ENCODE results near the gene VCP.
"Not testable (repeated sequence)": the region's sequence is repeated elsewhere in the genome, so short reads cannot be mapped to it uniquely, and the experiment has no call there.

The VCP gene

DNA sequence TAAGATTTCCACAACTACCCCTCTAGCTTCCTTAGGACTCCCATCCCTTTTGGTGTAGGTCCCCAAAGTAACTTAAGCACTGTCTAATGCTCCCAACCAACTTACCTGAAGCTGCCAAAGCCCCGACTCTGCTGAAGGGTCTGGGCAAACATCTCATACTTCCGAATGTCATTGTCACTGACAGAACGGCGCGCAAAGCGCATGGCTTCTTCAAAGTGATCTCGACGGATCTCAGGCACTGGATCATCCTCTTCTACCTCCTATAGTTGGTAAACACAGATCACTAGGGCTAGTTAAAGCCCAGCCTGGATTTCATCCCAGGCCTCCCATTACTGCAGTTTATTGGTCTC lies 15.2 kb downstream of the VCP start:
- FAIRE-seq: no peak

DNA sequence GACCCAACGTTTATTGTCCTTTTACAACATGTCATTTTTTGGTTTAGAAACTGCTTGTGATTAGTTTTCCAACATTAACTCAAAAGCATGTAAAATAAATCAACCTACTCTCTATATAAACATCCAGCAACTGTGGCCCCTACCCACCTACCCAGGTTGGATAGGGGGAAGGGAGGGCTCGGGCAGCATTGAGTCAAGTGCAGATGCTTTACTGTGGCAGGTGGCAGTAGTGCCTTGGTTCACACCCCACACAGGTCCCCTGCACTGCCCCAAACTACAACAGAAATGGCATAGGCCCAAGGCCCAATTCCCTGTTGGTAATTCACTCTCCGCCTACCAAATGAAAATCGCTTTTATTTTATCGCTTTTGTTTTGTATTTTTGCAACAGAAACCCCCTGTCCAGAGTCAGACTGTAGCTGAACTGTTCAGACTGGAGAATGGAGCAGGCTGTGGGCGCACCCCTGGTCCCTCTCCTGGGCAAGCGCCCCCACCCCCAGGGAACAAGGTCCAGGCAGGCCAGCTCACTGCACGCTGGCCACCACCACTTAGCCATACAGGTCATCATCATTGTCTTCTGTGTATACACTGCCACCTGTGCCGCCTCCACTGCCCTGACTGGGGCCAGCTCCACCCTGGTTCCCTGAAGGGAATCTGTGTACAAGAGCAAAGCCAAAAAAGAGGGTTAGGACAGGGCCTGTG lies 15.7 kb downstream of the VCP start:
- FAIRE-seq: no peak

DNA sequence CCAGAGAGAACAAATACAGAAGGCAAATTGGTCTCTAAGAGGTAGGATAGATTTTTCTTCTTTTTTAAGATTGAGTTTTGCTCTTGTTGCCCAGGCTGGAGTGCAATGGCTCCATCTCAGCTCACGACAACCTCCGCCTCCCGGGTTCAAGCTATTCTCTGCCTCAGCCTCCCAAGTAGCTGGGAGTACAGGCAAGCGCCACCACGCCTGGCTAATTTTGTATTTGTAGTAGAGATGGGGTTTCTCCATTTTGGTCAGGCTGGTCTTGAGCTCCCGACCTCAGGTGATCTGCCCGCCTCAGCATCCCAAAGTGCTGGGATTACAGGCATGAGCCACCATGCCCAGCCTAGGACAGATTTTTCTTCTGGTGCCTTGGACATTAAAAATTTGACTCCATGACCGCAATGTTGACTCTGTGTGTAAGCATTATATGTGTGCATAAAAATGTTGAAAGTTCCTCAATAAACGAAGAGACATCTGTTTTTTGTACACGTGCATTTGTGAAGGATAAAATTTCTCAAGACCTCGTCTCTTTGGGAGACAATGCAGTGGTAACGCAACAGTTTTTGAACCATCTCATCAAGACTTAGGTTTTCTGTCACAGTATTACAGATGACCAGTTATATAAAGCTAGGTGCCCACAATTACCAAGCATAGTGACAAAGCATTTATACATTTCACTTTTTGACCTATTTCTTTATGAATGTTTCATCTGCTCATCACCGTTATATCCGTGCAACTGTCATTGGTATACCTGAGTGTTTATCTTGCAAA lies 17.4 kb downstream of the VCP start:
- no peak for FAIRE-seq

DNA sequence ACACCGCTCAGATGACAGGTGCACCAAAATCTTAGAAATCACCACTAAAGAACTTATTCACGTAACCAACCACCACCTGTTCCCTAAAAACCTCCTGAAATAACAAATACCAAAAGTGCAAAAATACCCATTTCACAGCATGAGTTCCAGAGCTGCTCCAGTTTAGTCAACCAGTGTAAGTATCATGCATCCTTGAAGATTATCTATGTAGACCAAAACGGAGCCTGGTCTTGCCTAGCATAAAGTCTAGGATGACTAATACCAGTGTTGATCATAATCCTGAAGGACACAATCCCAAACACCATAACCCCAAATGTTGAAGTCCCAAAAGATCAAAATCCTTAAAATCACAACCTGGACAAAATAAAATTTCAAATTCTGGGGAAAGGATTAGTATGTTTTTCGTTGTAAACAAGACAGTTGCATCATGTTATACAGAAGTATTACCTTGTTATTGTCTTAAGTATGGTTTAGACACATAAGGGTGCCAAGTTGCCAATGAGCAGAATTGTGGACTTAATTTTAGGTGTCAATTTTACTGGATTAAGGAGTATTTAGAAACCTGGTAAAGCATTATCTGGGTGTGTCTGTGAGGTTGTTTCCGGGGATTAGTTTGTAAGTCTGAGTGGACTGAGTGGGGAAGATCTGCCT lies 18.1 kb downstream of the VCP start:
- no peak for FAIRE-seq

DNA sequence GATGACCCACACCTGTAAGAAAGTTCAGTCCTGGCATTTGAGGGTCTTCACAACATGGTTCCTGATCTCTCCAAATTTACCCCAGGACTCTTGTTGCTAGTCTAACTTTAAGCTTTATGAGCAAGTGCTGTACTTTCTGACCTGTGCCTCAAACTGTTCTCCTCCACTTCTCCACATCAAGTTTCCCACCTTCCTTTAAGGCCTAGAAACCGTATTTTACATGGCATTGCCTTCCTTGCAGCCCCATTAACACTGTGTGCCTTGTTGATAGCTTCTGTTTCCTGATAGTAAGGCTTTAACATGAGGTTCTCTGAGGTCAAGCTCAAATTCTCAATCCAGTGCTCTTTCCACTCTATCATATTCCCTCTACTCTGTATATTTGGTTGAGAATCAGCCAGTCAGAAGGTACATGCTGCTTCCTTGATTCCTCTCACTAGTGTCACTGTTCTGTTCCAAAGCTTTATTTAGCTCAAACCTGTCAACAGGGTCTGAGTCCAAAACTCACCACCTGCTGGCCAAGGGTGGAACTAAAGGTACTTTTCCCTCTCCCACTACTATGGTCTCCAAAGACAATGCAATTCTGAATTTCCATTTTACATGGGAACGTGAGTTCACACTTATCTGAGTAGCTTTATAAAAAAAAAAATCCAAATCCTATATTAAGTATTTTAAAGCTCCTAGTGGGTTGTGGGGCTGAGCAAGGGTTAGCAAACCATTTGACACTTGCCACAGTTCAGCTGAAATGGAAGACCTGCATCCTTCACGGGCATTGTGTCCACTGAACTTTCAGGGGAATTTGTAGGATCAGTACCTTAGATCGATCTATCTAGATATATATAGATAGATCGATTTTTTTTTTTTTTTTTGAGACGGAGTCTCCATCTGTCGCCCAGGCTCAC lies 21.1 kb downstream of the VCP start:
- no peak for FAIRE-seq

DNA sequence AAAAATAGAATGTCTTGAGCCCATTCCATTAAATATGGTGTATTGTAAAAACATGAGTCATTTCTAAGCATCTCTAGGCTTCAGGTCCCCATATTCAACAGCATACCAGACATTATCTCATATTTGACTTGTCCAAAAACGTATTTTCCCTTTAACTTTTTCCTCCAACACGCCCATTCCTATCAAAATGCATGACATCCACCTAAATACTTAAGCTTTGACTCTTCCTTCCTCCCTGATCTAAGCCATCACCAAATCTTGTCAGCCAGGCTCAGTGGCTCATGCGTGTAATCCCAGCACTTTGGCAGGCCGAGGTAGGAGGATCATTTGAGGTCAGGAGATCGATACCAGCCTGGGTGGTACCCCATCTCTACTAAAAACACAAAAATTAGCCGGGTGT lies 23.9 kb downstream of the VCP start:
- FAIRE-seq: no peak

DNA sequence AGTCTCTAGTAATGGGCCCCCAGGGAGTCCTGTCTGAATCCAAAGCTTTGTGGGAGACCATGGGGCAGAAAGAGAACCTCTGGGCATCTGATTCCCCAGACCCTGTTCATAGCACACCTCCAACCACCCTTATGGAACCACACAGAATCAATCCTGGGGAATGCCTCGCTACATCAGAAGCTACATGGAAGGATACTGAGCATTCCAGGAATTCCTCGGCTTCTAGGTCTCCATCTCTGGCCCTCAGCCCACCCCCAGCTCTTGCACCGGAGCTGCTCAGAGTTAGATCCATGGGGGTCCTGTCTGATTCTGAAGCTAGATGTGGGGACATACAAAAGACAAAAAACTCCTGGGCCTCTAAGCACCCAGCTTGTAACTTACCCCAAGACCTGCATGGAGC lies 28.4 kb downstream of the VCP start:
- no peak for FAIRE-seq

DNA sequence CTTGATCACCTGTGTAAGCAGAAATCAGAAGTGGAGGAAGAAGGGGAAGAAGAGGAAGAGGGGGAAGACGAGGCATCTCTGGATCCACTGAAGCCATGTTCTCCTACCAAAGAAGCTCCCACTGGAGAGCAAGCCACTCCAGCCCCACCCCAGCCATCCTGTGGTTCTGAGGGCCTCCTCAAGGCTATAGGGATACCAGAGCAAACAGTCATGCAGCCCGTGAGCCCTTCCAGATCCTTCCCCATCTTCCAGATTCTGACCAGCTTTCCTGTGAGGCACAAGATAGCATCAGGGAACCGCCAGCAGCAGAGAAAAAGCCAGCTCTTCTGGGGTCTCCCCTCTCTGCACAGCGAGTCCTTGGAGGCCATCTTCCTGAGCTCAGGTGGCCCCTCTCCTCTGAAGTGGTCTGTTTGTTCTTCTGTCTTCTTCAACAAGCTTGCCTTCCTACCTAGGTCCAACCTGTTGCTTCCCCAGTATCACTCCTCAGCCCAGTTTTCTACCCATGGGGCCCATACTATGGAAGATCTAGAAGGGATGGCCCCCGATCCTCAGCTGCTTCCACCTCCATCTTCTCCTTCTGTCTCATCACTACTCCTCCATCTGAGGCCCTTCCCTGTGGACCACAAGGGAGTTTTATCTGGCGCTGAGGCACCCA lies 29.4 kb downstream of the VCP start:
- FAIRE-seq: no peak

DNA sequence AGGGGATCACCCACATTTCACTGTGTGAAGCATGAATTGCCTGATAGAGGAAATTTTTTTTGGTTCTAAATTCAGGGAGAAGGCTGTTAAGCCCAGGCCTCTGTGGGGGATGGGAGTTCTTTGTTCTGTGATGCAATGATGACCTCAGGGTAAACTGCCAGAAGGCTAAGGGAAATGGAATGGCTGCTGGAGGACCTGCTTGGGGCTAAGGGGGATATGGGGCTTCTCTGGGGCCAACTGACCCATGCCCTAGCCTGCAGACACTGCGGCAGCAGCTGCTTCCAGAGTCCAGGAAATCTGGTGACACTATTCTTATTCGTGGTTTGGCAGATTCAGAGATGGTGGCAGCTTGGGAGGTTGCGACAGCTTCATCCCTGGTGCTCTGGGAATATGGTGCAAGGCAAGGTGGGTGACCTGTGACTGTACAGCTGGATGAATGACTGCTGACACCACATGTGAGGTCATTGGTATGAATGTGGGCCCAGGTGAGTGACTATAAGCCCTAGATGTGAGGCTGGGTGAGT lies 30.3 kb downstream of the VCP start:
- FAIRE-seq: no peak

DNA sequence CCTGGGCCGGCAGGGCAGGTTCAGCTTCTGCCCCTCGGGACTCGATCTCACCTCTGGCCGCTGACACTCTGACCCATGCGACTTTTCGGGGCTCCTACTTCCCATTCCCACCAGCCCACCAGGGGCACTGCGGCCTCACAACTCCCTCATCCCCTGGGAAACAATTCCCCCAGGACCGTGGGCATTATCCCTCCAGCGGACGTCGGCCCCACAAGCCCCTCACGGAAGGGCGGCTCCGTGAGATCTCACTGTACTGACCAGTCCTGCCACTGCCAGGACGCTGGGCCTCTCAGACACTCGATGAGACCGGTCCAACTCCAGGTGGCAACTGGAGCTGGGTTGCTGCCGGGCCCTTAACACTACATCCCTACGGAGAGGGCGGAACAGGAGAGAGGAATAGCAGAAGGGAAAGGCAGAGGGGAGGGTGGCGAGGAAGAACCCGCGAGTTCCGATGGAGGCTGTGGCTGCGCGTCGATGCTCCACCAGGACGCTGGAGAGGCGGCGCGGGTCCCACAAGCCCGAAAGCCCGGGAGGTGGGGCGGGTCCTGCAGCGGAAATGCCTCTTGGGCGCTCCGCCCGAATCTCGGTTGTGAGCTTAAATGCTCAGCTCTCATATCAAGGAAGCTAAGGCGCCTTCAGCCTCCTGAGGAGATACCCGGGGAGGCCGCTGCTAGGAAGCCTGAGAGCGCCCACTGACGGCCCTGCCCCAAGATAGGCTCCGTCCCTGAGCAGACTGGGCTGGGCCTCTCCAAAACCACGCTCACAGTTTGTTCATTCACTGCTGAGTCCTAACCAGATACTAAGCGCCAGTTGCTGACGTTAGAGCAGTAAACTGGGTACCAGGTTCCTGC lies 36.3 kb downstream of the VCP start:
- FAIRE-seq: no peak

DNA sequence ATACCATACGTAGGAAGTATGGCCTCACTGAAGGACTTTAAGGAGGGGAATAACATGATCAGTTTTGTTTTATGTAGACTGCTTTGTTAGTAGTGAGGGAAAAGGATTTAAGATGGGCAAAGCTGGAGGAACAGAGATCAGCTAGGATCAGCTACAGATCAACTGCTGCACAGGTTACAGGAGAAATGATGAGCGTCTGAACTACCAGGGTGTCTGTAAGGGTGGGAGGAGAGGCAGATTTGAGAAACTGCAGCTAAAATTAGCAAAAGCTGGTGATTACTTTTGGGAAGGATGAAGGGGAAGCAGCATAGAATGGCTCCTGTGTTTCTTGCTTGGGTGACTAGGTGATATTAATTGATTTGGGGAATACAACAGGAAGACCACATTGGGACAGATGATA lies 39.3 kb downstream of the VCP start:
- no peak for FAIRE-seq

DNA sequence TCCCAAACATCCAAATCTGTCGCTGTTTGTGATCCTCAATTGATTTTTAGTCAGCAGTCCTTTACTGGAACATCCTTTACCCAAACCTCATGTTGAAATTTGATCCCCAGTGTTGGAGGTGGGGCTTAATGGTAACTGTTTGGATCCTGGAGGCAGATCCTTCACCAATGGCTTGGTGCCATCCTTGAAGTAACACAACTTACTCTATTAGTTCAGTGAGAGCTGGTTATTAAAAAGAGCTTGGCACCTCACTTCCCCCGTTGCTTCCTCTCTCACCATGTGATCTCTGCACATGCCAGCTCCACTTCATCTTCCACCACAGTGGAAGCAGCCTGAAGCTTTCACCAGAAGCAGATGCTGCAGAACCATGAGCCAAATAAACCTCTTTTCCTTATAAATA lies 42.6 kb downstream of the VCP start:
- FAIRE-seq: no peak

DNA sequence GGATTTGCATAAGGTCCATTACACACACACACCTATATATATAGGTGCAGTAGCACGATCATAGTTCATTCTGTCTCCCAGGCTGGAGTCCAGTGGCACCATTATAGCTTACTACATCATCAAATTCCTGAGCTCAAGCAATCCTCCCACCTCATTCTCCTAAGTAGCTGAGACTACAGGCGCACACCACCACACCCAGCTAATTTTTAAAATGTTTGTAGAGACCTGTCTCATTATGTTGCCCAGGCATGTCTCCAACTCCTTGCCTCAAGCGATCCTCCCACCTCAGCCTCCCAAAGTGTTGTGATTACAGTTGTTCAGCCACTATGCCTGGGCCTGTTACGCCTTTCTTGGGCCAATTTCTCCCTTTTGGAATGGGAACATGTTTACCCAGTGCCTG lies 43.2 kb downstream of the VCP start:
- no peak for FAIRE-seq

DNA sequence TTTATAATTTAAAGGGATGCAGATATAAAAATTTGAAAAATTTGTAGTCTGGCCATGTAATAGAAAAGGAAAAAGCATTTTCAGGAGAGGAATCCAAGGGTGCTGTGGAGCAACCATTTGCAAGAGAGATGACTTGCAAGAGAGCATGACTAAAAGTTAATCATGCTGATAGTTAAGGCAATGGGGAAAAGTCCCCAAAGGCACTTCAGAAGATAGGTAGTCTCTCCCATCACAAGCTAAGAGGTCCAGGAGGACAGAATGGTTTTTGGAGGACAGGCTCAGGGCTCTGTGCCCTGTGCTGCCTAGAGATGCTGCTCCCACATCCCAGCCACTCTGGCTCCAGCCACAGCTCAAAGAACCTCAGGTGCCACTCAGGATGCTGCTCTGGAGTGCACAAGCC lies 44.1 kb downstream of the VCP start:
- no peak for FAIRE-seq

DNA sequence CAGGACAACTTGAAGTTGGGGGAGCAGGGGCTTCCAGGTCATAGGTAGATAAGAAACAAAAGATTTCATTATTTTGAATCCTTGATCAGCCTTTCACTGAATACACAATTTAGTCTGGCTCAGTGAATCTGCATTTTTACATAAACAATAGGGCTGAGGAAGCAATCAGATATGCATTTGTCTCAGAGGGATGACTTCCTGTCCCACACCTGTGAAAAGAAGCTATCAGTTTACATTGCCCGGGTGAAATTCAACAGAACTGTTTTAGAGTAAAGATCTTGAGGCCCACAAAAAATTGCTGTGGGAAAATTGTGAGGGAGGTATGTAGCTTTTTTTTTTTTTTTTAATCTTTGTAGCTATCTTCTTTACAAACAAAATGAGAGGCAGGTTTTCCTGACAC lies 44.6 kb downstream of the VCP start:
- FAIRE-seq: no peak

DNA sequence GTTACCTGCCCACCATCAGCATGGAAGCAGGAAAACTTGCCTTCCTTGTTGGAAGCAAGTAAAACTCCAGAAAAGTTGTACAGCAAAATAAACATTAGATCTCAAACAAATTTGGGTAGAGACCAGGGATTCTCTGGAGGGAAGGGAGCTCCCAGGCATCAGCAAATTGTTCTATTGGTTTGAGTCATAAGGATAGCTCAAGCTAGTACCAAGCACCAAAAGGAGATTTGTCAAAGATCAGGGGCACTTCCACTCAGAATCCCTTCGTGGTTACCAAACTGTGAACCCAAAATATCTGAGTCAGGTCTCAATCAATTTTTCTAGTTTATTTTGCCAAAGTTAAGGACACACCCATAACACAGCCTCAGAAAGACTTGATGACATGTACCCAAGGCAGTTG lies 45.1 kb downstream of the VCP start:
- FAIRE-seq: no peak

DNA sequence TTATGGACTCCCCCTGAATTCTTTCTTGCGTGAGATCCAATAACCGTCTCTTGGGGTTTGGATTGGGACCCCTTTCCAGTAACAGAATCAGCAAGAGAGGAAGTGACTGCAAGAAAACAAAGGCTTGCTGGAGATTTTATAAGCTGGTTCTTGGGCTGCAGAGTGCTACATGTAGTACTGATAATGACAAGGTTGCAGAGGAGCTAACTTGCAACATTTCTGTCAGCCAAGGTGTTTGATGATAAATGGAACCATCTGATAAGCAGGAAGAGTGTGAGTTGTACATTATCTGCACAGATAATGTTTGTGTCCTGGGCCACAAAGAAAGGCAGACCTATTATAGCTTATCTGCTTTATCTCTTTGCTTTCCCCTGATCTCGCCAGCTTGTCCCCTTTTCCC lies 45.8 kb downstream of the VCP start:
- no peak for FAIRE-seq

DNA sequence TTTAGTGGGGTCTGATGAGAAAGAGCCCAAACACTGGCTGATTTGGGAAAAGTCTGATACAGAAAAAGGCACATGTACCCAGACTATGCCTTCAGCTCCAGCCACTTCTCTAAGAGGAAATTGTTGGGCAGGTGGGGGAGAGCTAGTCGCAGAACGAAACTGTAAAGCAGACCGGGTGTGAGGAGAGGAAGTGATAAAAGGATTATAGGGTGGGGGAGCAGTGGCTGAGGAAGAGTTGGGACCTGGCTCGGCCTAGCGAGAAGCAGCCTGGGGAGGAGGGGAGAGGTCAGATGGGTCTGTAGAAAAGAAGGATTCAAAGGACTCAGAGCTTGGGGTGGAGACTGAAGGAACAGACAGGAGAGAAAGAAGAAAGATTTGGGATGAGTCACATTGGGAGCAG lies 49.0 kb downstream of the VCP start:
- FAIRE-seq: not testable (repeated sequence)

DNA sequence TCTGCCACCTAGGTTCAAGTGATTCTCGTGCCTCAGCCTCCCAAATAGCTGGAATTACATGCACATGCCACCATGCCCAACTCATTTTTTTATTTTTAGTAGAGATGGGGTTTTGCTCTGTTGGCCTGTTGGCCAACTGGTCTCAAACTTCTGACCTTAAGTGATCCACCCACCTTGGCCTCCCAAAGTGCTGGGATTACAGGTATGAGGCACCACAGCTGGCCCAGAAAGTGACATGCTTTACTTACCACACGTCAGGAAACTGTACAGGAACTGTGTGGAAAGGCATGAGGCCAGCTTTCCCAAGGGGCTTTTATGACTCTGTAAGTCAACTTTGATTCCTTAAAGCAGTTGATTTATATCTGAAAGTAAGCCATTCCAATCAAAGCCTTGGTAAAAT lies 57.9 kb downstream of the VCP start:
- no peak for FAIRE-seq

DNA sequence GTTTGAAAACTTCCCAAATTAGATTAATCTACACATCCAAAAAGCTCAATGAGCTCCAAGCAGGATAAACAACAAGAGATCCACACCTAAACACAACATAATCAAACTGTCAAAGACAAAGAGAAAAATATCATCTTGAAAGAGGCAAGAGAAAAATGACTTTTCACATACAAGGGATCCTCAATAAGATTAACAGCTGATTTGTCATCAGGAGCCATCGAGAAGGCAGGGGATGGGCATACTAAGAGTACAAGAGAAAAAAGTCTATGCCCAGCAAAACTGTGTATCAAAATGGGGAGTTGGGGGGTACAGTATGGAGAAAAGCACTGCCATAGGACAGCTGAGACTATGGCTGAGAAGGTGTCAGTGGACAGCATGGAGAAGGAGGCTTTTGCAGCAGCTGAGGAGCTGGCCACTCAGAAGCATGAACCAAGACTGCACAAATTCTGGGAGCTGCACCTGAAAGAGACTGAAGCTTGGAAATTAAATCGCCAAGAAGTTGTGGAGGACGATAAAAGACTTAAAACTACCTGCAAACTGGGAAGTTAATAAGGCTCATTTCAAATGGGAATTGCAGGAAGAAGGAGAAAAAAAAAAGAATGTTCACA lies 62.0 kb downstream of the VCP start:
- FAIRE-seq: no peak
